Smooth muscle cell (in vitro differentiated cells): ENCODE data around the gene GINM1. TPM values are rescaled to one million over a fixed set of nuclear protein-coding genes. Genes with fewer than 3 reads are reported as not detected.

ENCODE experiments used
- DNase-seq: peaks from one replicate; lab custom pipeline; 2025; ENCODE audit not compliant: unreplicated experiment; lab: John Stamatoyannopoulos, UW
- H2AFZ ChIP-seq: fragments of 200-600 bp; sonication (generic); 2 replicates; pipeline ENCODE4 v1.6.0; 2016; ENCODE audit warnings: antibody characterized with exemption, low read depth, mild to moderate bottlenecking
- H3F3A ChIP-seq: fragments of 200-600 bp; sonication (generic); 2 replicates; pipeline ENCODE4 v1.6.0; 2017; ENCODE audit warnings: antibody characterized with exemption, low read depth
- H3K27ac ChIP-seq: fragments of 200-600 bp; sonication (generic); 2 replicates; pipeline ENCODE4 v1.5.1; 2016; ENCODE audit warnings: low read depth, mild to moderate bottlenecking
- H3K27me3 ChIP-seq: fragments of 200-600 bp; sonication (generic); 2 replicates; pipeline ENCODE4 v1.6.1; 2016; ENCODE audit warnings: low read depth, mild to moderate bottlenecking
- H3K36me3 ChIP-seq: fragments of 200-600 bp; sonication (generic); 2 replicates; pipeline ENCODE4 v1.5.1; 2016; ENCODE audit warnings: low read depth
- H3K4me1 ChIP-seq: fragments of 200-600 bp; sonication (generic); 2 replicates; pipeline ENCODE4 v1.5.1; 2016; ENCODE audit warnings: low read depth
- H3K4me2 ChIP-seq: fragments of 200-600 bp; sonication (generic); 2 replicates; pipeline ENCODE4 v1.6.0; 2016; ENCODE audit warnings: mild to moderate bottlenecking
- H3K4me3 ChIP-seq: fragments of 200-600 bp; sonication (generic); 2 replicates; pipeline ENCODE4 v1.5.1; 2016; ENCODE audit warnings: mild to moderate bottlenecking
- H3K79me2 ChIP-seq: fragments of 200-600 bp; sonication (generic); 2 replicates; pipeline ENCODE4 v1.6.0; 2016; ENCODE audit warnings: low read depth, mild to moderate bottlenecking
- H3K9ac ChIP-seq: fragments of 200-600 bp; sonication (generic); 2 replicates; pipeline ENCODE4 v1.6.0; 2016; ENCODE audit warnings: low read depth
- H3K9me3 ChIP-seq: fragments of 200-600 bp; sonication (generic); replicated peaks from 2 replicates; pipeline ENCODE4 v1.5.1; 2016; ENCODE audit warnings: low read depth
- H4K20me1 ChIP-seq: fragments of 200-600 bp; sonication (generic); 2 replicates; pipeline ENCODE4 v1.6.0; 2016; ENCODE audit warnings: low read depth
- CTCF ChIP-seq: fragments of 200-600 bp; sonication (generic); IDR thresholded peaks from 2 replicates; pipeline ENCODE4 v1.5.1; 2017; ENCODE audit warnings: borderline replicate concordance, mild to moderate bottlenecking, antibody characterized with exemption; ENCODE audit not compliant: insufficient read depth, poor library complexity, severe bottlenecking
- WGBS: methylation state at CpG from one replicate; pipeline ENCODE4 v1.1.7; 2016; ENCODE audit warnings: low lambda C conversion rate; 5-methylcytosine and 5-hydroxymethylcytosine counted together
- polyA plus RNA-seq: library from polyadenylated mRNA; unstranded; fragments of >200 nt; fragmentation: Nextera tagmentation; extraction: Ambion mirVana; gene quantifications from 2 replicates; pipeline ENCODE4 v1.2.1, GENCODE V29; 2016
- total RNA-seq: library from RNA; depleted of rRNA; stranded (reverse); fragments of >200 nt; gene quantifications from 2 replicates; pipeline ENCODE4 v1.2.3, GENCODE V29; 2014

Gene GINM1
- total and polyA plus RNA-seq, 2 experiments from 2014 or later: 45.9 to 48.0 TPM

GRCh38 chr6:149615805-149616204 is 49.6 kb downstream of the GINM1 start:
- H3K9me3 ChIP-seq: no peaks in the 10 kb centered on the region
- H3K4me1 ChIP-seq: no peaks in the 10 kb centered on the region
- 84% methylated on average over 5 of the region's 5 CpGs for WGBS
- H3K79me2 ChIP-seq: no peaks in the 10 kb centered on the region
- no peak for DNase-seq
- no peak for TF ChIP-seq CTCF
- no peaks in the 10 kb centered on the region for H3K36me3 ChIP-seq
- H3F3A ChIP-seq: no peaks in the 10 kb centered on the region
- no peak overlapping the region for H3K9ac ChIP-seq
- no peak overlapping the region for H3K4me2 ChIP-seq
- H4K20me1 ChIP-seq: peaks cover 16% of the 10 kb centered on the region
- no peak overlapping the region for H3K4me3 ChIP-seq
- H3K27me3 ChIP-seq: no peaks in the 10 kb centered on the region
- H3K27ac ChIP-seq: no peak overlapping the region
- H2AFZ ChIP-seq: no peak overlapping the region

GRCh38 chr6:149627672-149628071 is 61.5 kb downstream of the GINM1 start:
- H2AFZ ChIP-seq: no peak overlapping the region
- no peak overlapping the region for H3K27ac ChIP-seq
- TF ChIP-seq CTCF: no peak

GRCh38 chr6:149628875-149629510 is 62.8 kb downstream of the GINM1 start:
- Histone ChIP-seq H3K36me3 (peaks cover under 1% of the 10 kb centered on the region), H3K4me2 (no peak overlapping the region)
- WGBS: 95% methylated on average over 4 of the region's 4 CpGs

More at GRCh38 chr6:149627672-149628071, 61.5 kb downstream of the GINM1 start:
- H3K79me2 ChIP-seq: no peaks in the 10 kb centered on the region
- H3F3A ChIP-seq: no peaks in the 10 kb centered on the region
- no peak overlapping the region for H3K4me2 ChIP-seq
- no peaks in the 10 kb centered on the region for H4K20me1 ChIP-seq
- H3K4me1 ChIP-seq: no peaks in the 10 kb centered on the region
- H3K9me3 ChIP-seq: no peaks in the 10 kb centered on the region
- peaks cover 4% of the 10 kb centered on the region for H3K36me3 ChIP-seq
- H3K9ac ChIP-seq: no peak overlapping the region
- DNase-seq: no peak
- no peaks in the 10 kb centered on the region for H3K27me3 ChIP-seq
- H3K4me3 ChIP-seq: no peak overlapping the region

More at GRCh38 chr6:149628875-149629510, 62.8 kb downstream of the GINM1 start:
- no peak overlapping the region for H2AFZ ChIP-seq
- no peak overlapping the region for H3K4me3 ChIP-seq
- DNase-seq: no peak
- H3K79me2 ChIP-seq: no peaks in the 10 kb centered on the region
- H3K9me3 ChIP-seq: no peaks in the 10 kb centered on the region
- no peak overlapping the region for H3K9ac ChIP-seq
- no peak overlapping the region for H3K27ac ChIP-seq
- H3K4me1 ChIP-seq: no peaks in the 10 kb centered on the region
- H3F3A ChIP-seq: no peaks in the 10 kb centered on the region
- H4K20me1 ChIP-seq: no peaks in the 10 kb centered on the region
- no peak for TF ChIP-seq CTCF
- no peaks in the 10 kb centered on the region for H3K27me3 ChIP-seq
